GM12878 (cell line): ENCODE data around the gene KLK13. TPM values are rescaled to one million over a fixed set of nuclear protein-coding genes. Genes with fewer than 3 reads are reported as not detected.

Experiments used
- ATAC-seq: fragments of 200-7000 bp; cut with Tn5 transposase; 3 replicates; pipeline ENCODE4 v1.9.1; 2020; ENCODE audit warnings: mild to moderate bottlenecking, moderate library complexity
- BruUV-seq: library from RNA; stranded (reverse); fragments of 400-500 nt; replicated peaks from 2 replicates; lab custom pipeline; 2021; lab: Mats Ljungman, UMichigan
- CTCF ChIA-PET: fragments of 300-600 bp; sonication (Branson Sonifier 250); formaldehyde crosslinking; extraction: SDS; loops from one replicate; lab custom pipeline; 2021; ENCODE audit warnings: inconsistent platforms; lab: Yijun Ruan, JAX
- POLR2A ChIA-PET: fragments of 350-600 bp; formaldehyde crosslinking; extraction: SDS; loops from one replicate; lab custom pipeline; 2021; ENCODE audit warnings: inconsistent platforms; lab: Charles Lee
- RAD21 ChIA-PET: fragments of 300-600 bp; sonication (Branson Sonifier 250); formaldehyde crosslinking; loops from one replicate; lab custom pipeline; 2023; ENCODE audit warnings: antibody characterized with exemption; ENCODE audit not compliant: unreplicated experiment; lab: Charles Lee
- SMC1A ChIA-PET: fragments of 300-600 bp; sonication (Branson Sonifier 250); formaldehyde crosslinking; loops from one replicate; lab custom pipeline; 2023; ENCODE audit not compliant: unreplicated experiment, uncharacterized antibody; lab: Charles Lee
- DNase-seq: peaks from one replicate; pipeline ENCODE4 v3.0.0-alpha.2; 2011; ENCODE audit warnings: low read depth, low spot score
- FAIRE-seq: peaks from 3 replicates; lab custom pipeline; 2011; peaks lifted over from hg19 to GRCh38; lab: Jason Lieb, UNC
- H2AFZ ChIP-seq: 2 replicates; pipeline ENCODE4 v1.6.0; 2011; ENCODE audit warnings: low read depth, low read length, control low read depth; ENCODE audit not compliant: control insufficient read depth
- H3K27ac ChIP-seq: 2 replicates; pipeline ENCODE4 v1.5.1; 2011; ENCODE audit warnings: control low read depth; ENCODE audit not compliant: control insufficient read depth, insufficient read depth
- H3K27me3 ChIP-seq, 2 experiments: replicated peaks in 1 of 2; 2 replicates each; pipeline versions ENCODE4 v1.6.0 to v1.6.1; 2011; ENCODE audit warnings: low read length in 1 of 2; ENCODE audit not compliant: control insufficient read depth in 2 of 2, insufficient read depth in 2 of 2
- H3K36me3 ChIP-seq, 2 experiments: 2 replicates each; pipeline ENCODE4 v1.5.1; 2011; ENCODE audit warnings: low read length in 1 of 2; ENCODE audit not compliant: control insufficient read depth in 2 of 2, insufficient read depth in 2 of 2
- H3K4me1 ChIP-seq: 2 replicates; pipeline ENCODE4 v1.6.1; 2011; ENCODE audit warnings: mild to moderate bottlenecking, low read length, moderate library complexity, mixed read lengths; ENCODE audit not compliant: control insufficient read depth, insufficient read depth
- H3K4me2 ChIP-seq: 2 replicates; pipeline ENCODE4 v1.6.0; 2011; ENCODE audit warnings: control low read depth; ENCODE audit not compliant: control insufficient read depth, insufficient read depth
- H3K4me3 ChIP-seq: fragments of 200-600 bp; sonication (generic); 2 replicates; pipeline ENCODE4 v1.5.1; 2016
- H3K79me2 ChIP-seq: 2 replicates; pipeline ENCODE4 v1.6.0; 2011; ENCODE audit warnings: low read length; ENCODE audit not compliant: control insufficient read depth, insufficient read depth
- H3K9ac ChIP-seq: 2 replicates; pipeline ENCODE4 v1.8.0; 2011; ENCODE audit warnings: low read length, control low read depth, mixed read lengths; ENCODE audit not compliant: control insufficient read depth, insufficient read depth
- H3K9me3 ChIP-seq: replicated peaks from 3 replicates; pipeline ENCODE4 v1.5.1; 2011; ENCODE audit warnings: mild to moderate bottlenecking, low read length; ENCODE audit not compliant: control insufficient read depth, insufficient read depth
- H4K20me1 ChIP-seq: 2 replicates; pipeline ENCODE4 v1.6.0; 2011; ENCODE audit not compliant: control insufficient read depth, insufficient read depth
- BMI1 ChIP-seq: fragments of 450-650 bp; IDR thresholded peaks from 2 replicates; pipeline ENCODE4 v1.6.1; 2016; ENCODE audit warnings: mild to moderate bottlenecking, moderate library complexity, borderline replicate concordance
- FOXM1 ChIP-seq: IDR thresholded peaks from 2 replicates; pipeline ENCODE4 v1.6.1; 2012; ENCODE audit warnings: low read depth, mild to moderate bottlenecking, inconsistent platforms, low read length, moderate library complexity
- HCFC1 ChIP-seq: fragments of 150-350 bp; IDR thresholded peaks from 2 replicates; pipeline ENCODE4 v1.6.1; 2014; ENCODE audit warnings: low read length
- KDM1A ChIP-seq: fragments of 200-600 bp; sonication (generic); IDR thresholded peaks from 2 replicates; pipeline ENCODE4 v1.6.1; 2016; ENCODE audit warnings: borderline replicate concordance
- MYC ChIP-seq: IDR thresholded peaks from 2 replicates; pipeline ENCODE4 v1.6.1; 2011; ENCODE audit warnings: mild to moderate bottlenecking, low read length, moderate library complexity, inconsistent platforms; ENCODE audit not compliant: insufficient read depth, insufficient replicate concordance, insufficient read length, severe bottlenecking
- NFYA ChIP-seq: IDR thresholded peaks from 2 replicates; pipeline ENCODE4 v1.6.1; 2011; ENCODE audit warnings: low read depth, mild to moderate bottlenecking, low read length, improper control_type of control experiment, borderline replicate concordance
- SIX5 ChIP-seq: IDR thresholded peaks from 2 replicates; pipeline ENCODE4 v1.6.1; 2011; ENCODE audit warnings: mild to moderate bottlenecking, low read depth, low read length, moderate library complexity; ENCODE audit not compliant: severe bottlenecking
- SMAD1 ChIP-seq: fragments of 450-650 bp; IDR thresholded peaks from 2 replicates; pipeline ENCODE4 v1.6.1; 2018; ENCODE audit warnings: mild to moderate bottlenecking, low read depth; ENCODE audit not compliant: partially characterized antibody
- SUZ12 ChIP-seq: fragments of 200-600 bp; sonication (generic); IDR thresholded peaks from one replicate; pipeline ENCODE4 v1.6.1; 2018; ENCODE audit warnings: antibody characterized with exemption, mild to moderate bottlenecking; ENCODE audit not compliant: unreplicated experiment
- TBL1XR1 ChIP-seq: IDR thresholded peaks from 2 replicates; pipeline ENCODE4 v1.6.1; 2012; ENCODE audit warnings: low read depth, low read length, improper control_type of control experiment
- ZZZ3 ChIP-seq: IDR thresholded peaks from 2 replicates; pipeline ENCODE4 v1.6.1; 2011; ENCODE audit warnings: low read depth; ENCODE audit not compliant: control insufficient read depth, insufficient read length
- WGBS: methylation state at CpG from one replicate; pipeline ENCODE4 v1.1.6; 2016; ENCODE audit warnings: low lambda C conversion rate; ENCODE audit not compliant: insufficient replicate concordance, insufficient coverage; ENCODE audit errors: missing lambda C conversion rate; 5-methylcytosine and 5-hydroxymethylcytosine counted together
- in situ Hi-C: fragments of 300-500 bp; cut with MboI; formaldehyde crosslinking; loops from 9 replicates; pipeline ENCODE4 v1.14.3; 2018; ENCODE audit warnings: mixed read lengths
- intact Hi-C: fragments of 100-400 bp; cut with micrococcal nuclease; formaldehyde crosslinking; loops from one replicate; pipeline ENCODE4 v1.14.2; 2022; ENCODE audit not compliant: unreplicated experiment
- polyA plus RNA-seq, 11 experiments: library from polyadenylated mRNA; depleted of rRNA in 4 of 11; unstranded in 6 of 11; stranded (reverse) in 5 of 11; fragments of >200 nt; fragmentation: Nextera tagmentation in 4 of 11; fragmentation: Illumina TruSeq in 1 of 11; extraction: Ambion mirVana in 4 of 11; extraction: Trizol in 1 of 11; gene quantifications; 1 replicate in 1 of 11; 2 replicates in 10 of 11; pipeline versions ENCODE4 v1.2.1 to v1.2.3, GENCODE V29; 2011 to 2016; ENCODE audit warnings: inconsistent platforms in 2 of 11, missing spikeins in 2 of 11, low read depth in 1 of 11
- total RNA-seq, 4 experiments: library from RNA; depleted of rRNA in 3 of 4; stranded (reverse); fragments of >200 nt in 3 of 4; fragmentation: Illumina TruSeq in 1 of 4; extraction: Trizol in 1 of 4; gene quantifications; 2 replicates each; pipeline versions ENCODE4 v1.2.1 to v1.2.3, GENCODE V29; 2013 to 2021
- TF ChIP-seq, protein P1 (sequence below): fragments of 150-350 bp; IDR thresholded peaks from 2 replicates; pipeline ENCODE4 v1.6.1; 2014; ENCODE audit warnings: mild to moderate bottlenecking, low read depth, low read length
- TF ChIP-seq, protein P2 (sequence below): fragments of 450-650 bp; IDR thresholded peaks from 2 replicates; pipeline ENCODE4 v1.6.1; 2017; ENCODE audit warnings: borderline replicate concordance

The KLK13 gene
- total and polyA plus RNA-seq, 10 of the 15 experiments (the other 5 are each of a cell fraction or from before 2014, with no cell fraction given), result not detected

DNA sequence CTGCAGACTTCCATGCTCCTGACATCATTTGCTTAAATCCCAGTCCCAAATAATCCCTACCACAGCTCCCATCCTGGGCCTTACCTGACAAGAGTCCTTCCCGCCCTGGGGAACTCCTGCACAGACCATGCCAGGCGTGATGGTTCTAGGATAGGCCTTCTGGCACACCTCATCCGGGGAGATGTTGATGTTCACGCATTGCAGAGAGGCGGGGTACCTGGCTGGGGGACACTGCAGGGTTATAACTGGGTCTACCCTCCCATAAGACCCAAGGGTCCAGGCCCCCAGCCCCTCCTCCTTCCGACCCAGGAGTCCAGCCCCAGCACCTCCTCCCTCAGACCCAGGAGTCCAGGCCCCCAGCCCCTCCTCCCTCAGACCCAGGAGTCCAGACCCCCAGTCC lies 13.8 kb upstream of the KLK13 start:
- Histone ChIP-seq H3K27me3 (no peaks in the 10 kb centered on the region), H3K4me3 (no peak overlapping the region), H3K4me1 (no peaks in the 10 kb centered on the region), H3K9me3 (no peaks in the 10 kb centered on the region), H3K4me2 (no peak overlapping the region), H4K20me1 (no peaks in the 10 kb centered on the region), H2AFZ (no peak overlapping the region), H3K79me2 (no peaks in the 10 kb centered on the region), H3K9ac (no peak overlapping the region), H3K27ac (no peak overlapping the region), H3K36me3 (no peaks in the 10 kb centered on the region)
- FAIRE-seq (no peak), DNase-seq (no peak), ATAC-seq (no peak)
- 41% methylated on average over 6 of the region's 6 CpGs for WGBS
- ChIA-PET CTCF (no interaction called here), POLR2A (no interaction called here), RAD21 (no interaction called here), SMC1A (no interaction called here)
- in situ Hi-C loops (no loop called here), intact Hi-C loops (no loop called here)
- TF ChIP-seq ZZZ3, result no peak
- TF ChIP-seq BMI1, result no peak
- no peak for TF ChIP-seq NFYA
- no peak for TF ChIP-seq SUZ12
- no peak for TF ChIP-seq HCFC1
- TF ChIP-seq TBL1XR1, result no peak
- no TSS peak for BruUV-seq

DNA sequence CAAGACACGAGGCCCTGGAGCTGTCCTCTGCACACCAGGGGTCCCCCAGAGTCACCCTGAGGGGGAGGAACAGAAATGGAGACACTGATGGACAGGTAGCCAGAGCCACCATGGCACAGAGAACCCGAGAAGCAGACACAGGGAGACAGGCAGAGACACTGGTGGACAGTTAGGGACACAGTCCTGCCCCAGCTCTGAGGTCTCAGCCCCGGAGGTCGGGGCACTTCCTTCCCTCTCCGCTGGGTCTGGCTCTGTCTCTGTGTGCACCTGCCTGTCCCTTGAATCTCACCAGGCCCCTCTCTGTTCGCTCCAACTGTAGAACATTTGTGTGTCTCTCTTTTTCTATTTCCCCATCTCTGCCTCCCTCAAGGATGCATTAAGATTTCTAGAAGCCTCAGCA lies 13.2 kb upstream of the KLK13 start:
- 16% methylated on average over 6 of the region's 6 CpGs for WGBS
- RAD21 ChIA-PET, result no interaction called here
- TF ChIP-seq, protein P1, sequence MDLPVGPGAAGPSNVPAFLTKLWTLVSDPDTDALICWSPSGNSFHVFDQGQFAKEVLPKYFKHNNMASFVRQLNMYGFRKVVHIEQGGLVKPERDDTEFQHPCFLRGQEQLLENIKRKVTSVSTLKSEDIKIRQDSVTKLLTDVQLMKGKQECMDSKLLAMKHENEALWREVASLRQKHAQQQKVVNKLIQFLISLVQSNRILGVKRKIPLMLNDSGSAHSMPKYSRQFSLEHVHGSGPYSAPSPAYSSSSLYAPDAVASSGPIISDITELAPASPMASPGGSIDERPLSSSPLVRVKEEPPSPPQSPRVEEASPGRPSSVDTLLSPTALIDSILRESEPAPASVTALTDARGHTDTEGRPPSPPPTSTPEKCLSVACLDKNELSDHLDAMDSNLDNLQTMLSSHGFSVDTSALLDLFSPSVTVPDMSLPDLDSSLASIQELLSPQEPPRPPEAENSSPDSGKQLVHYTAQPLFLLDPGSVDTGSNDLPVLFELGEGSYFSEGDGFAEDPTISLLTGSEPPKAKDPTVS, result no peak
- TF ChIP-seq FOXM1 (no peak), SMAD1 (no peak), SIX5 (no peak), MYC (no peak), KDM1A (no peak)
- TF ChIP-seq, protein P2, sequence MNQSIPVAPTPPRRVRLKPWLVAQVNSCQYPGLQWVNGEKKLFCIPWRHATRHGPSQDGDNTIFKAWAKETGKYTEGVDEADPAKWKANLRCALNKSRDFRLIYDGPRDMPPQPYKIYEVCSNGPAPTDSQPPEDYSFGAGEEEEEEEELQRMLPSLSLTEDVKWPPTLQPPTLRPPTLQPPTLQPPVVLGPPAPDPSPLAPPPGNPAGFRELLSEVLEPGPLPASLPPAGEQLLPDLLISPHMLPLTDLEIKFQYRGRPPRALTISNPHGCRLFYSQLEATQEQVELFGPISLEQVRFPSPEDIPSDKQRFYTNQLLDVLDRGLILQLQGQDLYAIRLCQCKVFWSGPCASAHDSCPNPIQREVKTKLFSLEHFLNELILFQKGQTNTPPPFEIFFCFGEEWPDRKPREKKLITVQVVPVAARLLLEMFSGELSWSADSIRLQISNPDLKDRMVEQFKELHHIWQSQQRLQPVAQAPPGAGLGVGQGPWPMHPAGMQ, result no peak

More for the DNA sequence above, 13.2 kb upstream of the KLK13 start:
- H3K9ac ChIP-seq, result no peak overlapping the region
- CTCF ChIA-PET, result no interaction called here
- POLR2A ChIA-PET, result no interaction called here
- no TSS peak for BruUV-seq
- no peak overlapping the region for H3K4me2 ChIP-seq
- no peaks in the 10 kb centered on the region for H4K20me1 ChIP-seq
- H3K79me2 ChIP-seq, result no peaks in the 10 kb centered on the region
- H3K9me3 ChIP-seq, result no peaks in the 10 kb centered on the region
- no peak overlapping the region for H3K4me3 ChIP-seq
- no peak for DNase-seq
- intact Hi-C loops (no loop called here), in situ Hi-C loops (no loop called here)
- no peaks in the 10 kb centered on the region for H3K36me3 ChIP-seq
- H2AFZ ChIP-seq, result no peak overlapping the region
- no peaks in the 10 kb centered on the region for H3K27me3 ChIP-seq
- no peak overlapping the region for H3K27ac ChIP-seq
- no peak for ATAC-seq
- no peak for FAIRE-seq
- H3K4me1 ChIP-seq, result no peaks in the 10 kb centered on the region
- SMC1A ChIA-PET, result no interaction called here
